ENCODE measurements around the gene GTF2A2. TPM values are rescaled to one million over a fixed set of nuclear protein-coding genes. Genes with fewer than 3 reads are reported as not detected.
A peak's percentile ranks its signal among the peaks of the same experiment; 100 is the strongest.

Gene GTF2A2
- total RNA-seq, 1 experiment from 2014 or later, result 129 TPM

DNA sequence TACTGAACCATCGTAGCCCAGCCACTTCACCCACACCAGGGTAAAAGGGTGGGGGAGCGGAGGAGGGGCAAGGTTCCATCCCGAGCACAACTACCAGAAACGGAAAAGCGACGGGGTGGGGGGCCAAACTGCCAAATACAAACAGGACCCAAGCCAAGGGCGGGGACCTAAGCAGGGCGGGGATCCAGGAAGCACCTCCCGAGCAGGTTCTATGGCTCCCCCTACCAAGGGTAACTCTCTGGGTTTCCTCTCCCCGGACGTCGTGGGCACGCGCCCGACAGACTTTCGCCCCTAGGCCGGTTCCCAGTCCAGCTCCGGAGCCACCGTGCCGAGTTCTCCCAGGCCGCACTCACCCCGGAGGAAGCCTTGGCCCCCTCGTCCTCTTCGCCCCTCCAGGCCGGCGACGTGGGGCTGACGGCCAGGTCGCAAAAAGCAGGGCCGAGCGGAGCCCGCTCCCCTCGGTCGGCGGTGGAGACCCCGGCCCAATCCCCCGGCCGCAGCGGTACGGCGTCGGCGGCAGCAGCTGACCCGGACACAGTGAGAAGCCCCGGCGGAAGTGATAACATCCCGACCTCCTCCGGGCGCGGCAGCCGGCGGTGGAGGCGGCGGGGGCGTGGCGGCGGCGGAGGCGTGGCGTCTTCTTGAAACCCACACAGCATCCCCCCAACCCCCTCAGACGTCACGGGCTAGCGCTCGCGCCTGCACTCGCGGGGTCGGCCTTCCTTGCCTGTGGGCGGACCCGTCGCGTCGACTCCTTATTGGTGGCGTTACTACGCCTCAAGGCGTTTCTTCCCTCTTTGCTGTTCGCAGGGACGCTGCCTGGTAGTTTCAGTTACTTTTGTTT lies 31.7 kb upstream of the GTF2A2 start, which contains the start of gene BNIP2 (continued):
- TF ChIP-seq, protein P1, sequence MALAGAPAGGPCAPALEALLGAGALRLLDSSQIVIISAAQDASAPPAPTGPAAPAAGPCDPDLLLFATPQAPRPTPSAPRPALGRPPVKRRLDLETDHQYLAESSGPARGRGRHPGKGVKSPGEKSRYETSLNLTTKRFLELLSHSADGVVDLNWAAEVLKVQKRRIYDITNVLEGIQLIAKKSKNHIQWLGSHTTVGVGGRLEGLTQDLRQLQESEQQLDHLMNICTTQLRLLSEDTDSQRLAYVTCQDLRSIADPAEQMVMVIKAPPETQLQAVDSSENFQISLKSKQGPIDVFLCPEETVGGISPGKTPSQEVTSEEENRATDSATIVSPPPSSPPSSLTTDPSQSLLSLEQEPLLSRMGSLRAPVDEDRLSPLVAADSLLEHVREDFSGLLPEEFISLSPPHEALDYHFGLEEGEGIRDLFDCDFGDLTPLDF (CRISPR knock-in tag; IDR thresholded peaks at IDR 0.05), result no peak
- TF ChIP-seq, protein P2, sequence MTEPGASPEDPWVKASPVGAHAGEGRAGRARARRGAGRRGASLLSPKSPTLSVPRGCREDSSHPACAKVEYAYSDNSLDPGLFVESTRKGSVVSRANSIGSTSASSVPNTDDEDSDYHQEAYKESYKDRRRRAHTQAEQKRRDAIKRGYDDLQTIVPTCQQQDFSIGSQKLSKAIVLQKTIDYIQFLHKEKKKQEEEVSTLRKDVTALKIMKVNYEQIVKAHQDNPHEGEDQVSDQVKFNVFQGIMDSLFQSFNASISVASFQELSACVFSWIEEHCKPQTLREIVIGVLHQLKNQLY (CRISPR knock-in tag; IDR thresholded peaks at IDR 0.05), result no peak
- TF ChIP-seq, protein P3, sequence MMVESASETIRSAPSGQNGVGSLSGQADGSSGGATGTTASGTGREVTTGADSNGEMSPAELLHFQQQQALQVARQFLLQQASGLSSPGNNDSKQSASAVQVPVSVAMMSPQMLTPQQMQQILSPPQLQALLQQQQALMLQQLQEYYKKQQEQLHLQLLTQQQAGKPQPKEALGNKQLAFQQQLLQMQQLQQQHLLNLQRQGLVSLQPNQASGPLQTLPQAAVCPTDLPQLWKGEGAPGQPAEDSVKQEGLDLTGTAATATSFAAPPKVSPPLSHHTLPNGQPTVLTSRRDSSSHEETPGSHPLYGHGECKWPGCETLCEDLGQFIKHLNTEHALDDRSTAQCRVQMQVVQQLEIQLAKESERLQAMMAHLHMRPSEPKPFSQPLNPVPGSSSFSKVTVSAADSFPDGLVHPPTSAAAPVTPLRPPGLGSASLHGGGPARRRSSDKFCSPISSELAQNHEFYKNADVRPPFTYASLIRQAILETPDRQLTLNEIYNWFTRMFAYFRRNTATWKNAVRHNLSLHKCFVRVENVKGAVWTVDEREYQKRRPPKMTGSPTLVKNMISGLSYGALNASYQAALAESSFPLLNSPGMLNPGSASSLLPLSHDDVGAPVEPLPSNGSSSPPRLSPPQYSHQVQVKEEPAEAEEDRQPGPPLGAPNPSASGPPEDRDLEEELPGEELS (CRISPR knock-in tag; IDR thresholded peaks at IDR 0.05), result peak; percentile 52; the same call in 1 of the 2 replicates
- TF ChIP-seq, protein P4, sequence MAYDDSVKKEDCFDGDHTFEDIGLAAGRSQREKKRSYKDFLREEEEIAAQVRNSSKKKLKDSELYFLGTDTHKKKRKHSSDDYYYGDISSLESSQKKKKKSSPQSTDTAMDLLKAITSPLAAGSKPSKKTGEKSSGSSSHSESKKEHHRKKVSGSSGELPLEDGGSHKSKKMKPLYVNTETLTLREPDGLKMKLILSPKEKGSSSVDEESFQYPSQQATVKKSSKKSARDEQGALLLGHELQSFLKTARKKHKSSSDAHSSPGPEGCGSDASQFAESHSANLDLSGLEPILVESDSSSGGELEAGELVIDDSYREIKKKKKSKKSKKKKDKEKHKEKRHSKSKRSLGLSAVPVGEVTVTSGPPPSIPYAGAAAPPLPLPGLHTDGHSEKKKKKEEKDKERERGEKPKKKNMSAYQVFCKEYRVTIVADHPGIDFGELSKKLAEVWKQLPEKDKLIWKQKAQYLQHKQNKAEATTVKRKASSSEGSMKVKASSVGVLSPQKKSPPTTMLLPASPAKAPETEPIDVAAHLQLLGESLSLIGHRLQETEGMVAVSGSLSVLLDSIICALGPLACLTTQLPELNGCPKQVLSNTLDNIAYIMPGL (CRISPR knock-in tag; IDR thresholded peaks at IDR 0.05), result peak; percentile 83
- TF ChIP-seq ZNF281 (CRISPR knock-in tag; IDR thresholded peaks at IDR 0.05) (no peak; the same call in 1 of the 2 replicates), SMAD3 (CRISPR knock-in tag; IDR thresholded peaks at IDR 0.05; ENCODE audit: borderline replicate concordance) (no peak), GTF2I (CRISPR knock-in tag; conservative IDR thresholded peaks at IDR 0.05) (no peak), ZNF138 (CRISPR knock-in tag; conservative IDR thresholded peaks at IDR 0.05) (0 out of 2 replicates have a peak, but pooled peaks have one; percentile 43), IRF2 (CRISPR knock-in tag; IDR thresholded peaks at IDR 0.05; ENCODE audit: borderline replicate concordance, low read depth) (no peak), ZNF532 (CRISPR knock-in tag; IDR thresholded peaks at IDR 0.05; ENCODE audit: borderline replicate concordance) (no peak), KAT7 (CRISPR knock-in tag; IDR thresholded peaks at IDR 0.05; ENCODE audit: borderline replicate concordance) (peak; percentile 62; the same call in 1 of the 2 replicates), NR2C2 (CRISPR knock-in tag; IDR thresholded peaks at IDR 0.05) (peak; percentile 92)
- TF ChIP-seq, protein P5, sequence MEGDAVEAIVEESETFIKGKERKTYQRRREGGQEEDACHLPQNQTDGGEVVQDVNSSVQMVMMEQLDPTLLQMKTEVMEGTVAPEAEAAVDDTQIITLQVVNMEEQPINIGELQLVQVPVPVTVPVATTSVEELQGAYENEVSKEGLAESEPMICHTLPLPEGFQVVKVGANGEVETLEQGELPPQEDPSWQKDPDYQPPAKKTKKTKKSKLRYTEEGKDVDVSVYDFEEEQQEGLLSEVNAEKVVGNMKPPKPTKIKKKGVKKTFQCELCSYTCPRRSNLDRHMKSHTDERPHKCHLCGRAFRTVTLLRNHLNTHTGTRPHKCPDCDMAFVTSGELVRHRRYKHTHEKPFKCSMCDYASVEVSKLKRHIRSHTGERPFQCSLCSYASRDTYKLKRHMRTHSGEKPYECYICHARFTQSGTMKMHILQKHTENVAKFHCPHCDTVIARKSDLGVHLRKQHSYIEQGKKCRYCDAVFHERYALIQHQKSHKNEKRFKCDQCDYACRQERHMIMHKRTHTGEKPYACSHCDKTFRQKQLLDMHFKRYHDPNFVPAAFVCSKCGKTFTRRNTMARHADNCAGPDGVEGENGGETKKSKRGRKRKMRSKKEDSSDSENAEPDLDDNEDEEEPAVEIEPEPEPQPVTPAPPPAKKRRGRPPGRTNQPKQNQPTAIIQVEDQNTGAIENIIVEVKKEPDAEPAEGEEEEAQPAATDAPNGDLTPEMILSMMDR (IDR thresholded peaks at IDR 0.05), result no peak
- TF ChIP-seq, protein P6, sequence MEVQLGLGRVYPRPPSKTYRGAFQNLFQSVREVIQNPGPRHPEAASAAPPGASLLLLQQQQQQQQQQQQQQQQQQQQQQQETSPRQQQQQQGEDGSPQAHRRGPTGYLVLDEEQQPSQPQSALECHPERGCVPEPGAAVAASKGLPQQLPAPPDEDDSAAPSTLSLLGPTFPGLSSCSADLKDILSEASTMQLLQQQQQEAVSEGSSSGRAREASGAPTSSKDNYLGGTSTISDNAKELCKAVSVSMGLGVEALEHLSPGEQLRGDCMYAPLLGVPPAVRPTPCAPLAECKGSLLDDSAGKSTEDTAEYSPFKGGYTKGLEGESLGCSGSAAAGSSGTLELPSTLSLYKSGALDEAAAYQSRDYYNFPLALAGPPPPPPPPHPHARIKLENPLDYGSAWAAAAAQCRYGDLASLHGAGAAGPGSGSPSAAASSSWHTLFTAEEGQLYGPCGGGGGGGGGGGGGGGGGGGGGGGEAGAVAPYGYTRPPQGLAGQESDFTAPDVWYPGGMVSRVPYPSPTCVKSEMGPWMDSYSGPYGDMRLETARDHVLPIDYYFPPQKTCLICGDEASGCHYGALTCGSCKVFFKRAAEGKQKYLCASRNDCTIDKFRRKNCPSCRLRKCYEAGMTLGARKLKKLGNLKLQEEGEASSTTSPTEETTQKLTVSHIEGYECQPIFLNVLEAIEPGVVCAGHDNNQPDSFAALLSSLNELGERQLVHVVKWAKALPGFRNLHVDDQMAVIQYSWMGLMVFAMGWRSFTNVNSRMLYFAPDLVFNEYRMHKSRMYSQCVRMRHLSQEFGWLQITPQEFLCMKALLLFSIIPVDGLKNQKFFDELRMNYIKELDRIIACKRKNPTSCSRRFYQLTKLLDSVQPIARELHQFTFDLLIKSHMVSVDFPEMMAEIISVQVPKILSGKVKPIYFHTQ (CRISPR knock-in tag; IDR thresholded peaks at IDR 0.05), result no peak
- TF ChIP-seq, protein P7, sequence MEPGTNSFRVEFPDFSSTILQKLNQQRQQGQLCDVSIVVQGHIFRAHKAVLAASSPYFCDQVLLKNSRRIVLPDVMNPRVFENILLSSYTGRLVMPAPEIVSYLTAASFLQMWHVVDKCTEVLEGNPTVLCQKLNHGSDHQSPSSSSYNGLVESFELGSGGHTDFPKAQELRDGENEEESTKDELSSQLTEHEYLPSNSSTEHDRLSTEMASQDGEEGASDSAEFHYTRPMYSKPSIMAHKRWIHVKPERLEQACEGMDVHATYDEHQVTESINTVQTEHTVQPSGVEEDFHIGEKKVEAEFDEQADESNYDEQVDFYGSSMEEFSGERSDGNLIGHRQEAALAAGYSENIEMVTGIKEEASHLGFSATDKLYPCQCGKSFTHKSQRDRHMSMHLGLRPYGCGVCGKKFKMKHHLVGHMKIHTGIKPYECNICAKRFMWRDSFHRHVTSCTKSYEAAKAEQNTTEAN (CRISPR knock-in tag; IDR thresholded peaks at IDR 0.05), result peak; percentile 70; the same call in 1 of the 2 replicates

All from WTC11 (cell line).